Stomach (tissue), 9 donors: ENCODE results near the gene PLCG1. TPM values are rescaled to one million over a fixed set of nuclear protein-coding genes. Genes with fewer than 3 reads are reported as not detected.

Experiments
- DNase-seq, 2 donors: peaks; one replicate each; pipeline versions ENCODE4 v3.0.0 to v3.0.0-alpha.2; 2013 to 2019
- H3K27ac ChIP-seq, 5 donors: fragments of 200-600 bp in 4 of 5; sonication (generic) in 4 of 5; one replicate each; pipeline ENCODE4 v1.5.1; 2013 to 2019; ENCODE audit warnings: mild to moderate bottlenecking in 1 of 5, moderate library complexity in 1 of 5
- H3K27me3 ChIP-seq, 3 donors: fragments of 200-600 bp; sonication (generic); one replicate each; pipeline ENCODE4 v1.5.1; 2017 to 2019; ENCODE audit warnings: mixed run types in 1 of 3
- H3K36me3 ChIP-seq, 4 donors: fragments of 200-600 bp; sonication (generic); 1 replicate in 3 of 4; 2 replicates in 1 of 4; pipeline ENCODE4 v1.5.1; 2016 to 2019
- H3K4me1 ChIP-seq, 4 donors: fragments of 200-600 bp; sonication (generic); one replicate each; pipeline ENCODE4 v1.5.1; 2016 to 2019
- H3K4me3 ChIP-seq, 4 donors: fragments of 200-600 bp; sonication (generic) in 3 of 4; one replicate each; pipeline ENCODE4 v1.5.1; 2016 to 2019; ENCODE audit warnings: mild to moderate bottlenecking in 1 of 4
- H3K9me3 ChIP-seq, 4 donors: fragments of 200-600 bp; sonication (generic); one replicate each; pipeline ENCODE4 v1.5.1; 2016 to 2019
- EP300 ChIP-seq: sonication (generic); formaldehyde crosslinking; IDR thresholded peaks from one replicate; pipeline ENCODE4 v1.6.1; 2017; ENCODE audit warnings: antibody characterized with exemption
- POLR2A ChIP-seq, 4 donors: fragments of 450-650 bp; IDR thresholded peaks; one replicate each; pipeline ENCODE4 v1.6.1; 2016; ENCODE audit warnings: antibody characterized with exemption in 4 of 4, control low read depth in 2 of 4, mild to moderate bottlenecking in 1 of 4, moderate library complexity in 1 of 4
- POLR2AphosphoS5 ChIP-seq, 3 donors: sonication (generic); formaldehyde crosslinking; IDR thresholded peaks; one replicate each; pipeline ENCODE4 v1.6.1; 2016; ENCODE audit warnings: antibody characterized with exemption in 3 of 3
- WGBS, 5 donors: extraction: QIAGEN DNeasy Blood & Tissue Kit in 3 of 5; methylation state at CpG; one replicate each; pipeline versions ENCODE4 v1.1.5 to v1.1.7; 2013 to 2018; 5-methylcytosine and 5-hydroxymethylcytosine counted together
- intact Hi-C: fragments of 100-400 bp; cut with DNase I; formaldehyde crosslinking; loops from one replicate; pipeline ENCODE4 v1.15.1; 2023; ENCODE audit warnings: low total_unique reads
- polyA plus RNA-seq, 3 donors: library from polyadenylated mRNA; stranded (reverse); fragments of 200-250 nt; gene quantifications; one replicate each; pipeline ENCODE4 v1.2.3, GENCODE V29; 2013
- total RNA-seq, 5 donors: library from RNA; depleted of rRNA; stranded (reverse); fragments of >200 nt; gene quantifications; one replicate each; pipeline versions ENCODE4 v1.1.0 to v1.2.3, GENCODE V29; 2014 to 2016
- TF ChIP-seq, protein P1 (sequence below), 7 experiments: fragments of 450-650 bp in 4 of 7; fragments of 200-600 bp in 3 of 7; sonication (generic) in 3 of 7; IDR thresholded peaks; one replicate each; pipeline ENCODE4 v1.5.1; 2016 to 2019; ENCODE audit warnings: antibody characterized with exemption in 7 of 7, control low read depth in 2 of 7, mild to moderate bottlenecking in 1 of 7
- donor health status: healthy with polysubstance abuse.
- donor health status: Bipolar disorder and iron deficiency.
- donor health status: healthy.

The PLCG1 gene
- total and polyA plus RNA-seq, 8 donors = 16.3 to 576 (median 56.0) TPM

DNA sequence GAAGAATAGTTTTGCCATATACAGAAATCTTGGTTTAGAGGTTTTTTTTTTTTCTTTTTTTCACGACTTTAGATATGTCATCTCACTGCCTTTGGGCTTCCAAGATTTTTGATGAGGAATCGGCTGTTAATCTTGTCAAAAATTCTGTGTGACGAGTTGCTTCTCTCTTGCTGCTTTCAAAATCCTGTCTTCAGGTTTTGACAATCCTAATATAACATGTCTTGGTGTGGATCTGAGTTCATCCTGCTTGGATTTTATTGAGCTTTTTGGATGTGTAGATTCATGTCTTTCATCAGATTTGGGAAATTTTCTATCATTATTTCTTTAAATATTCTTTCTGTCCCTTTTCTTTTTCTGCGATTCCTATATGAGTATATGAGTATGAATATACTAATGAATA, 61.1 kb downstream of the PLCG1 start:
- H3K27me3 ChIP-seq = no peaks in the 10 kb centered on the region
- H3K9me3 ChIP-seq = peaks cover 7 to 20% (median 12%) of the 10 kb centered on the region in 4 donors
- no peak overlapping the region for H3K27ac ChIP-seq
- WGBS, 5 donors = 94 to 100% (median 97%) methylated on average over 4 of the region's 4 CpGs
- TF ChIP-seq POLR2AphosphoS5 (IDR thresholded peaks at IDR 0.05) (no peak), POLR2A (IDR thresholded peaks at IDR 0.05) (no peak), EP300 (no peak)
- TF ChIP-seq, protein P1, sequence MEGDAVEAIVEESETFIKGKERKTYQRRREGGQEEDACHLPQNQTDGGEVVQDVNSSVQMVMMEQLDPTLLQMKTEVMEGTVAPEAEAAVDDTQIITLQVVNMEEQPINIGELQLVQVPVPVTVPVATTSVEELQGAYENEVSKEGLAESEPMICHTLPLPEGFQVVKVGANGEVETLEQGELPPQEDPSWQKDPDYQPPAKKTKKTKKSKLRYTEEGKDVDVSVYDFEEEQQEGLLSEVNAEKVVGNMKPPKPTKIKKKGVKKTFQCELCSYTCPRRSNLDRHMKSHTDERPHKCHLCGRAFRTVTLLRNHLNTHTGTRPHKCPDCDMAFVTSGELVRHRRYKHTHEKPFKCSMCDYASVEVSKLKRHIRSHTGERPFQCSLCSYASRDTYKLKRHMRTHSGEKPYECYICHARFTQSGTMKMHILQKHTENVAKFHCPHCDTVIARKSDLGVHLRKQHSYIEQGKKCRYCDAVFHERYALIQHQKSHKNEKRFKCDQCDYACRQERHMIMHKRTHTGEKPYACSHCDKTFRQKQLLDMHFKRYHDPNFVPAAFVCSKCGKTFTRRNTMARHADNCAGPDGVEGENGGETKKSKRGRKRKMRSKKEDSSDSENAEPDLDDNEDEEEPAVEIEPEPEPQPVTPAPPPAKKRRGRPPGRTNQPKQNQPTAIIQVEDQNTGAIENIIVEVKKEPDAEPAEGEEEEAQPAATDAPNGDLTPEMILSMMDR (IDR thresholded peaks at IDR 0.05) = no peak
- H3K4me3 ChIP-seq = no peak overlapping the region
- peaks cover 10 to 41% (median 22%) of the 10 kb centered on the region in 4 donors for H3K36me3 ChIP-seq
- DNase-seq = no peak
- intact Hi-C loops = no loop called here
- H3K4me1 ChIP-seq = no peaks in the 10 kb centered on the region

DNA sequence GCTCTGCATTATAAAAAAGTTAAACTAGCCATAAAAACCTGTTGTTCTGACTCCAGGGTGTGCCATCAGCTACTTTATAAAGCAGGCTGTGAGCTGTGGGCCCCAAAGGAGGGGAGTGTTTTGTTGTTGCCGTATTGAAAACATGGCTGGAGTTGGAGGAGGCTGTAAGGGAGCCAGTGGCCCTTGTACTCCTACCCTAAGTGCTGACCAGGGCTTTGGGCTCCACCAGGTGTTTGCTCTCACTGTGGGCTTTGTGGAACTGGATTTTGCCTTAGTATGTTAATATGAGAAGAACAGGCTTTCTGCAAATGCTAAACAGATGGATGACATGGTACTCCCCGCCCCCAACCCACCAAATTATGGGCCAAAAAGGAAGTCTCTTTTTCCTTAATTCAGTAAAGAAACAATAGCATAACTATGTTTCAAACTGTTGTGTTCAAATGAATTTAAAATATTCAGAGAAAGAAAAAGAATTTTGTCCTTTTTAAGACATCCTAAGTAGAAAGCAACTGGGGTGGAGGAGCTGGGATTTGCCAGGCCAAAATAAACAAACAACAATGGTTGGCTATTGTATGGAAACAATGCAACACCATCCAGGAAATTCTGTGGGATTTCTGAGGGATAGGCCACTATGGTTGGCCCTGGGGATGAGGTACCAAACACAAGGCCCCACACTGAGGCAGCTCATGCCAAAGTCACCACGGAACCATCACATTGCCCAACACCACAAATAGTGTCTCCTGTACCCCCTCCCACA, 63.3 kb downstream of the PLCG1 start:
- peaks cover 7 to 20% (median 12%) of the 10 kb centered on the region in 4 donors for H3K9me3 ChIP-seq
- no peaks in the 10 kb centered on the region for H3K4me1 ChIP-seq
- no peak overlapping the region for H3K27ac ChIP-seq
- intact Hi-C loops = no loop called here
- peaks cover 16 to 55% (median 34%) of the 10 kb centered on the region in 4 donors for H3K36me3 ChIP-seq
- H3K27me3 ChIP-seq = no peaks in the 10 kb centered on the region
- DNase-seq = no peak
- 80 to 90% (median 85%) methylated on average over 3 of the region's 3 CpGs for WGBS, 5 donors
- TF ChIP-seq POLR2AphosphoS5 (IDR thresholded peaks at IDR 0.05) = no peak
- TF ChIP-seq POLR2A (IDR thresholded peaks at IDR 0.05) = no peak
- TF ChIP-seq, protein P1 (IDR thresholded peaks at IDR 0.05) = no peak
- TF ChIP-seq EP300 = no peak
- H3K4me3 ChIP-seq = no peak overlapping the region

DNA sequence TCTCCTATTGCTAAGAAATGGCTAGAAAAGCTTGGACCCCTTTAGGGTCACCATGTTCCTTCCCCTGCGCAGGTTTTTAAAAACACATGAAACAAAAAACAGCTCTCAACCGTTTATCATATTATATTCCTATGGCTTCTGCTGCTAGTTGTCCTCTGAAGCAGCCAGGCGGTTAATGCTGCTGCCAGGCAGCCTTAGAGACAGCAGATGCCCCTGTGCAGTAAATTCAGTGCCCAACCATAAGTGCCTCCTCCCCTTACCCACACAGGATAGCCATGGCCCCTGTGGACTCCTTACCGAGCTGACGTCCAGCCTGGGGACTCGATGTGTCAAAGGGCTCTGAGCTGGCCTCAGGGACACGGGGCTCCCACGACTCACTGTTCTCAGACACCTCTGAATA, 64.4 kb downstream of the PLCG1 start:
- Histone ChIP-seq H3K27ac (no peak overlapping the region), H3K4me3 (no peak overlapping the region), H3K36me3 (peaks cover 16 to 55% (median 34%) of the 10 kb centered on the region in 4 donors), H3K27me3 (no peaks in the 10 kb centered on the region), H3K4me1 (no peaks in the 10 kb centered on the region), H3K9me3 (peaks cover 7 to 20% (median 12%) of the 10 kb centered on the region in 4 donors)
- 92 to 100% (median 96%) methylated on average over 3 to 8 of the region's 8 CpGs for WGBS, 5 donors
- intact Hi-C loops = no loop called here
- DNase-seq = no peak
- TF ChIP-seq POLR2AphosphoS5 (IDR thresholded peaks at IDR 0.05) = no peak
- no peak for TF ChIP-seq POLR2A (IDR thresholded peaks at IDR 0.05)
- no peak for TF ChIP-seq EP300
- TF ChIP-seq, protein P1 (IDR thresholded peaks at IDR 0.05) = no peak

DNA sequence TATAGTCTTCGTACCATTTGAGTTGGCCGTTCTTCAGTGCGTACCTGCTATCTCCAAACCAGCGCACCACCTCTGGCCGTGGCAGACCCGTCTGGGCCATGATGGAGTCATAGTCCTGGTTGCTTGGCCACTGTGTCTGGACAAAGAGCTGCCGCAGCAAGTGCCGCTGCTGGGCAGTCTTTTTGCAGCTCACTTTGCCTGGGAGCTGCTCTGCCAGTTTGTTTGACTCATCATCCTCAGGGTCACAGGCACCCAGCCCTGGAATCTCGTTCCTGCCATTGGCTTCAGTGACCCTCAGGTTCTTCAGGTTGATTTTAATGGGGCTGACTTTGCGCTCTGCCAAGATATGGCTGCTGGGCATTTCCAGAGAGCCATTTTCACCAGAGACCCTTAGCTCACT, 65.1 kb downstream of the PLCG1 start:
- H3K4me1 ChIP-seq = no peaks in the 10 kb centered on the region
- H3K27ac ChIP-seq = no peak overlapping the region
- DNase-seq = no peak
- peaks cover 7 to 20% (median 12%) of the 10 kb centered on the region in 4 donors for H3K9me3 ChIP-seq
- H3K27me3 ChIP-seq = no peaks in the 10 kb centered on the region
- peaks cover 16 to 55% (median 34%) of the 10 kb centered on the region in 4 donors for H3K36me3 ChIP-seq
- intact Hi-C loops = no loop called here
- WGBS, 5 donors = 96 to 99% (median 96%) methylated on average over 10 of the region's 10 CpGs
- H3K4me3 ChIP-seq = no peak overlapping the region
- TF ChIP-seq POLR2A (IDR thresholded peaks at IDR 0.05) (no peak), POLR2AphosphoS5 (IDR thresholded peaks at IDR 0.05) (no peak)
- TF ChIP-seq, protein P1 (IDR thresholded peaks at IDR 0.05) = no peak
